Globus pallidus (tissue), 1 donor: Measurements from ENCODE around the gene PRDM16.

Source experiments
- DNase-seq: peaks from one replicate; pipeline ENCODE4 v3.0.0-alpha.2; 2015; ENCODE audit warnings: low spot score

PRDM16 gene

DNA sequence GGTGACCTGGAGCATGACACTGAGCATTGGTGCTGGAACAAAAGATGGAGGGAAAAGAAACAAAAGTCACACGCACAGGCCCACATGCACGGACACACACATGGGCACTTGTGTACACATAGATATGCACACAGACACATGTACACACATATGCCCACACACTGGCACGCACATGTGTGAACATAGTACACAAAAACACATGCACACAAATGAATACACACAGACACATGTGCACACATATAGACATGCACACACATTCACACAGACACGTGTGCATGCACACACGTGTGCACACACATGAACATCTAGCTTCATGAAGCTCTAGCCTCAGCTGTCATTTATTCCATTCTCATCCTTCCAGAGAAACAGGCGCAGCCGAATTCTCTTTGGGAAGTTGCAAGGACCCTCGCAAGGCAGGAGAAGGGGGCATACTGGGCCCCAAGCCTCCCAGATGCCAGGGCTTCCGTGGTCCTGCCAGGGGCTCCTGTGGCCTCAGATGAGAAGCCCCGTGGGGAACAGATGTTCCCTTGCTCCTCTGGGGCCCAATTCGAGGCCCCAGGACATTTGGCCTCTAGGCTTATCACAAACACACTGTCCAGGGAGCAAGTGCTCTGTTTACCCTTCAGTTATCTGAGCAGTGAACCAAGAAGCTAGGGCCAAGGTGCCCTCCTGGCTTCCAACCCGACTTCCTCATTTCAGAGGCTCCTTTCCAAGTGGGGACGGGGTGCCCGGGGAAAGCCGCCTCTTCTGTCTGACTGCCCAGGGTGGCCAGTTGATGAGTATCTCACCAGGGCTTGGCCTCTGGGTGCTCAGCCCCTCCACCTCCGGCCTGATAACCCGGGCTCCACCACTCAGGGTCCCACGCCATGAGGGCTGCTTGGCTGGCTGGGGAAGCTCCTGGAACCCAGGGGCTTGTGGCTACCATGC lies 269.1 kb downstream of the PRDM16 start:
- DNase-seq = no peak

DNA sequence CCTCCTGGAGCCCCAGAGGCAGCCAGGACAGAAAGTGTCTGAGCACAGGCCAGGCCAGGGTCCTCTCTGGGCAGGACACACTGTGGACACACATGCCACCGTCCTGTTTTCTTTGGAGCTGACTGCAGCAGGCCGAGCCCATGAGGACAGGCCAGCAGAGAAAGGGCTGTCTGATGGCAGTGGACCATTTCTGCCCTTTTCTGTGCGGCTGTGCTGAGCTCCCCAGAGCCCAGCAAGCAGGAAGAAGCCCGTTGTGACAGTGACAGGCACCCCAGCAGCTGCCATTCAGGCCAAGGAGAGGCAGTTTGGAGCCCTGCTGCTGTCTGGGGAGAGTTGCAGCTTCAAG lies 269.7 kb downstream of the PRDM16 start:
- no peak for DNase-seq

DNA sequence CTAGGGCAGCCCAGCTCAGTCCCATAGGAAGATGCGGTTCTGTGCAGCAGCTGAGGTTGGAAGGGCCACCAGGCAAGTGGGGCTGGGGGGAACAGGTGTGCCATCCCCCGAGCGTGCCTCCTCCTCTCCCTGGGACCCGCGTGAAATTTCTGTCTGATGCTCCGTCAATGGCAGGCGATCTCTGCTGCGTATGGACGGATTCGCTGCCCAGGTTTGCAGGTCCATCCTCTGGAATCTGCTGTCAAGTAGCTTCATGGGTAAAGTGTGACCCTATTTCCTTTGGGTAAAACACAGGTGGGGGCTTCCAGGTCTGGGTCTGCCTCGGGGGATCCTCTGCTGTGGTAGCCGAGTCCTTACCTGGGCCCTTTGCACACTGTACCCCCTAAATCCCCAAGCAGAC lies 270.9 kb downstream of the PRDM16 start:
- no peak for DNase-seq

DNA sequence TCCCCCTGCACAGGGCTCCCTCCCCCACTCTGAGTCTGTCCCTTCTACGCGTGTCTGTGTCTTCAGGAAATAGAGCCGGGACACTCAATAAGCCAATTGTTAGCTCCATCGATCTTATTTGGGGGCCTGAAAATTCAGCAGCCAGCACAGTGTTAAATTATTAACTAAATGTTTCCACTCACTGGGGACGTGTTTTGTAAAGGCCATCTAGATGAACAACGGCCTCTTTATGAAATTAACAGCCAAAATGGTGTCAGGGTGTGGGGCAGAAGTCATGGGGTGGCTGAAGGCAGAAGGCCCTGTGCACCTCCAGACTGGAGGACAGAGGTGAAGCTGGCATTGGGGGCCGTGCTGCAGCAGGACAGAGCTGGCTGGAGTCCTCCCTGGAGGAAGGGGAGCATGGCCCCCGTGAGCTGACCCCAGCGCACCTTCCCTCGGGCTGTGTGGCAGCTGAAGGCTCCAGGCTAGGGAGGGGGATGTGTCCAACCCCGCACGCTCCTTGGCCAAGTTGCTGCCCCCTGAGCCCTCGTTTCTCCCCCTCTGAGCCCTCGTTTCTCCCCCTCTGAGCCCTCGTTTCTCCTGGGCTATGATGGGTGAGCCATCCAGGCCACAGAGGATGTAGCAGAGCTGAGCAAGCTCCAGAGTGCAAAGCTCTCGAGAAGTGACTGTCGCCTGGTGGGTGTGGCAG lies 271.7 kb downstream of the PRDM16 start:
- DNase-seq = no peak

DNA sequence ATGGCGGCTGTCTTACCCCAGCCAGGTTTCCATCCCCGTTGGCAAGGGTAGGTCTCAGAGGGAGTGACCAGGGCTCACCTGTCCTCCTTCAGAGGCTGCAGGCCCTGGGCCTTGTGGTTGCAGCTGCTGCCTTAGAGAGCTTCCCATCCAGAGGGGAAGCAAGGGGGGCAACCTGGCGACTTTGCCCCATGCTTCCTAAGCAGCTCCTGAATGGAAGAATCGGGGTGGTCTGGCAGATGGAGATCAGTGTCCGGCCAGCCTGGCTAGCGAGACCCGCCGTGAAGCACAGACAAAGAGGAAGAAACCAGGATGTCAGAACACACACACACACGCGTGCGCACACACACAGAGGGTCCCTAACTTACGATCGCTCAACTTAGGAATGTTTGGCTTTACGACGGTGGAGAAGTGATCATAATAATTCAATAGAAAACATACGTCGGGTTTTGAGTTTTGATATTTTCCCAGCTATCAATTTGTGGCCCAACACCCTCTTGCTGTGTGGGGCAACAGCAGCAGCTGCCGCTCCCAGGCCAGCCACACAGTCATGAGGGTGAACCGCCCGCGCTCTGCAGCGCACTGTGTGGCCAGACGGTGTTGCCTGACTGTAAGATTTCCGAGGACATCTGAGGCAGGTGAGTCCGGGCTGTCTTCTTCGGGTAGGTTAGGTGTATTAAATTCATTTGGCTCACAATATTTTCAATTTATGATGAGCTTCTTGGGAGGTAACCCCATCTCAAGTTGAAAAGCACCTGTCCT lies 272.4 kb downstream of the PRDM16 start:
- DNase-seq = no peak

DNA sequence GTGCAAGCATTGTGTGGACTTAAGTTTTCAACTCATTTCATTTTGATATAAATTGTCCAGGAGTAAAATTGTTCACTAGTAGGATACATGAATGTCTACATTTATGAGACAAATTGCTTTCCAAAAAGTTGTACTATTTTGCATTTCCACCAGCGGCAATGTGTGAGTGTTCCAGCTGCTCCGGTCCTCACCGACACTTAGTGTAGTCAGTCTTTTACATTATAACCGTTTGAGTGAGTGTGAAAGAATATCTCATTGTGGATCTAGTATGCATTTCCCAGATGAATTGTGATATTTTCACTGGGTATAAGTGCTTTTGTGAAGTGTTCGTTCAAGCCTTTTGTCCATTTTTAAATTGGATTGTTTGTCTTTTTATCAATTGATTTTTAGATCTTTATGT lies 274.0 kb downstream of the PRDM16 start:
- no peak for DNase-seq

DNA sequence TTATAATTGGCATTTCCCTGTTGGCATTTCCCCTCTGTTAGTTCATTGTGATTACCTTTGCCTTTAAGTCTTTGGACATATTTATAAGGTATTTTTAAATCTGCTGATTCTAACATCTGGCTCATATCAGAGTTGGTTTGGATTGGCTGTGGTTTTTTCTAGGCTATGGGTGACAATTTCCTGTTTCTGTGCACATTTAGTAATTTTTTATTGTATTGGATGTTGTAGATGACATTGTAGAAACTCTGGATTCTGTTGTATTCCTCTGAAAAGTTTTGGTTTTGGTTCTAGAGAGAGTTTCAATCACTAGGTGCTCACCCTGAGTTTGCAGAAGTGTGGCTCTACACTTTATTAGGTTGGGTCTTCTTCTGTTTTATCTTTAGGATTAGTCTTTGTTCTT lies 275.4 kb downstream of the PRDM16 start:
- no peak for DNase-seq

DNA sequence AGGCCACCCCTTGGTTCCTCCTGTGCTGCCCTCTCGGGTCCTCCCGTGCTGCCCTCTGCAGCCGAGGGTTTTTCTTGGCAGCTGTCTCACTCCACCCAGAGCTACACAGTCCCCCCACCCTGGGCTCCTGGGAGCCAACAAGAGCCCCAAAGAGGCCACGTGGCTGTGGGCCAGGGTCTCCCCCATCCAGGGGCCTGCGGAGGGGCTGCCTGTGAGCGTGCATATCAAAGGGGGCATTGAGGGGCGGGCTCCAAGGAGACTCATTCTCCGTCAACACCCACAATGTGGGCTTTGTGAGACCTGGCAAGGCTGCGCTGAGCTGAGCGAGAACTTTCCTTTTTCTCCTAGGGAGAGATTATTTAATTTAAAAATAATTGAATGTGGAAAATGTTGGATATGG lies 276.8 kb downstream of the PRDM16 start:
- peak; percentile 41 for DNase-seq

DNA sequence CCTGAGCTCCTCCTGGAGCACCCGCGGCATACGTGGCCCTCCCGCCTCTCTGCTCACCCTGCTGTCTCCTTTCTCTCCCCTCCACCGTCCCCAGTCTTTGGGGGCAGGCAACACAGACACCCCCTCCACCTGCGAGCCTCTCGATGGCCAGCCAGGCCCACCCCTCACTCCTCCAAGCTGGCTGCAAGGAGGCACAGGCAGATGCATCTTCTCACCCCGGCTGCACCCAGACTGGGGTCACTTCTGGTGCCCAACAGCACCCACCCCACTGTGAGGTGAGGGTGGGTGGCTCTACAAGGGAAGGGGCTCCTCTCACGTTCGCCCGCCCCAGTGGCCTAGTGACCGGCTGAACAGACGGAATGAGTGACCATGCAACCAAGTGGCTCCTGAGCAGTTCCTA lies 277.5 kb downstream of the PRDM16 start:
- no peak for DNase-seq

DNA sequence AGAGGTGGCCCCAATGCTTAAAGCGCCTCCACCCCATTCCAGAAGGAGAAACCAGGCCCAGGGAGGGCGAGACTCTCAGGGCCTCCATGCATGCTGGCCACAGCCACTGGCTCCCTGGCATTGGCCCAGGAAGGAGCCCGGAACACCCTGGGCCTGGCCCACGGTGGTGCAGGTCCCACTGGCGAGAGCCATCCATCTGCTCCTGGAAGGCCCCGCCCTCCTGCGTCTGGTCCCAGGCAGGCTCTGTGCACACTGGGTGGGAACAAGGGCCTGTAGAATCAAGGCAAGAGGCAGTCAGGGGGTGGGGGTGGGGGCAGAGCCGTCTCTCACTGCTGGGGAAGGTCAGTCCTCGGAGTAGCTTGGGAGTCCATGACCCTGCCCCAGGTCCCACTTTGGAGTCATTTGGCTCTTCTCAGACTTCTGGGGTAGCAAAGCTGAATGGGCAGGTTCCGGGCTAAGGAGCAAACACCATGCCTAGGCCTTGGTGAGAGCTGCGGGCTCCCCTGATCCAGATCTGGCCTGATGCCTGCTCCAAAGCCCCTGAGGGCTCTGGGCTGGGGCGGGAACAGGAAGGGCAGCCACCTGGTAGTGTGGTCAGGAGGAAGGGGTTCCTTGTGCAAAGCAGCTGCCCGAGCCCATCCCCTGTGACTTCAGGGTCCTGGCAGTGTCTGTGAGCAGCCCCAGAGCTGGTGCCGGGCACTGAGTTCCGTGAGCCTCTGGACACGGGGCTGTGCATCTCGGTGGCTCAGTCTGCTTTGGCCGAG lies 278.4 kb downstream of the PRDM16 start:
- DNase-seq = no peak

DNA sequence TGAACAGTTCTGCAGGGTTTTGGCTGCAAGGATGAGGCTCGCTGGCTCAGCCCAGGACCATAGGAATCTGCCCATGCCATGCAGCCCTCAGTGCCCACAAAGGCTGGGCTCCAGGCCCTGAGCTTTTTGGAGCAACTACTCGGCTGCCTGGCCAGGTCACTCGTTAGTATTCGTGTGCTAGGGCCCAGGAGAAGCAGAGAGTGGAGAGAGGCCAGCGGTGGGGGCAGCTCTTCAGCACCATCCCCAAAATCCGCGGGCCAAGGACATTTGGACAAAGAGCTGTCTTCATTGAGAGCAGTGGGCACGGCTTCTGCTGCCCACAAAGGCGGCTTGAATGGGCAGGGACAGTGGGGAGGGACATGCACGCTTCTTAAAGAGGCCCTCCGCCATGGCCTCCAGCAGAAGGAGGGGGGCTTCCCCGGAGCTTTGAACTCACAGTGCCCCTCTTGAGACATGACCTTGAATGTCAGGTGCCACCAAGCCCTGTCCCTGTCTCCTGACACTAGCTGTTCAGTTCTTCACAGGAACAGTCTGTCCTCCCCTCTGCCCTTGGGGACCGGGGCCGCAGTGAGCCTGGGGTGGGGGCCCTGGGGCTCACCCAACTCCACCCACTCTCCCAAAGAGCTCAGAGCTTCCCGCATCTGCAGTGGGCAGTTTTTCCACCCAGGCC lies 279.3 kb downstream of the PRDM16 start:
- peak; percentile 83 for DNase-seq

DNA sequence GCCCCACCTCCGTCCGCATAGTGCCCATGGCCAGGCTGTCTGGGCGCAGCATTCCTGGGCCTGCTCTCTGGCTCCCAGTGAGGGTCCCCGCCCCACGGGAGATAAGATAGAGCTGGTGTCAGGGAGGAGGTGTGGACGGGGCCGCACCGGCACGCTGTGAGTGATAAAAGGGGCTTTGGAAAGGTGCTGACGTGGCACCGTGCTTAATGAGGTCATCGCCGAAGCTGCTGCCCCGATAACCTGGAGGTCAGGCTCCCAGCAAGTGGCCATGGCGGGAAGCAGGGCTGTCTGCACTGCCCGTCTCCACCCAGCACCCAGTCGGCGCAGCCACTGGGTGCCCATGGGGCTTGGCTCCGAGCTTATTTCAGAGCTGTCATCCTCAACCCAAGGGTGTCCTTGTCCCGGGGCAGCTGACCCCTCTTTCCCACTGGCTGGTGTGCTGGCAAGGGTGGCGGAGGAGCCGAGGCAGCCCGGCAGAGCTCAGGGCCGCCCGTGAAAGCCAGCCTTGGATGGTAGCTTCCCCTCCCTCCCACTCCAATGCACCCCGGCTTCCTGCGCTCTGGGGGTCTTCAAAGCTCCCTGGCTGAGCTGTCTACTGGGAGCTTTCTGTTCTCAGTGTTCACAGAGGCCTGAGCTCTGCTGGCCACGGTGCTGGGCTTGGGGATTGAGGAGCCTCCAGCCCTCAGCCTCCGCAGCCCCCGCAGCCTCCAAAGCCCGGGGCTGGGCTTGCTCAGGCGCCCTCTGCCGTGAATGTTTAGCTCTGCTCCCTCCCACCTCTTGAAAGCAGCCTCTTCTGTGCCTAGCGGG lies 280.4 kb downstream of the PRDM16 start:
- no peak for DNase-seq

DNA sequence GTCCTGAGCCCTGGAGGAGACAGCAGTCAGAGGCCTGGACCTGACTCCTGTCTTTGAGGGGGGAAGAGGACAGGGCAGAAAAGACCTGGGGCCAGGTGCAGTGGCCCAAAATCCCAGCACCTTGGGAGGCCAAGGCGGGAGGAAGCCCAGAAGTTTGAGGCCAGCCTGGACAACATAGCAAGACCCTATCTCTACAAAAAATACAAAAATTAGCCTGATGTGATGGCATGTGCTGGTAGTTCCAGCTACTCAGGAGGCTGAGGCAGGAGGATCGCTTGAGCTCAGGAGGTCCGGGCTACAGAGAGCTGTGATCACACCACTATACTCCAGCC lies 280.9 kb downstream of the PRDM16 start:
- no peak for DNase-seq

DNA sequence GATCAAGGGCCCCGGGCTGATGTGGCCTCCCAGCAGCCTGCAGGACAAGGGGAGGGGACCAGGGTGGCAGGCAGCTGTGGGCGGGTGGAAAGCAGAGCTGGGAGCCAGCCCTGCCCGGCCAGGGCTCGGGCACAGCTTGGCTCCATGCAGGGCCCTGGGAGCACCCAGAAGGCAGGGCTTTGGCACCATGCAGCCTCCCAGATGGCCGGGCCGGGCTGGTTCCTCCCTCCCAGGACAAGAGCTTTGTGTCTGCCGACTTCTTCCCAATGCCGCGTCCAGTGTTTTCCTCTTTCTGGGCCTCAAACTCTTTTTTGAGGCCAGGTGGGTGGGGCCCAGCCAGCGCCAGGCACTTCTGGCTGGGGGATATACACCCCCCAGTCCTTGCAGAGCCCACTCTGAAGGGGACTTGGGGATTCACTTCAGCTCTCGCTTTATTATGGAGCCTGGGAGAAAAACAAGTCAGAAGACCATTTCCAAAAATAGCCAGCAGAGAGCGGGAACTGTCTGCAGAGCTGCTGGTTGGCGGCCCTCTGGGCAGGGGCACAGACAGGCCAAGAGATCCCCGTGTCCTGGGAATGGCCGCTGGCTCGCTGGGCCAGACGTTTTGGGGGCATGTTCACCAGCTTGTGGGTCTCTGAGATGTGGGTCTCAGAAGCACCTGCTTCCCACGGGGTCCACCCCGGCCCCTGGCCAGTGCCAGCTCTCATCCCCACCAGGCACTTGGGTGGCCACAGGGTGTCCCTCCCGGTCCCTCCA lies 281.7 kb downstream of the PRDM16 start:
- peak; percentile 90 for DNase-seq

DNA sequence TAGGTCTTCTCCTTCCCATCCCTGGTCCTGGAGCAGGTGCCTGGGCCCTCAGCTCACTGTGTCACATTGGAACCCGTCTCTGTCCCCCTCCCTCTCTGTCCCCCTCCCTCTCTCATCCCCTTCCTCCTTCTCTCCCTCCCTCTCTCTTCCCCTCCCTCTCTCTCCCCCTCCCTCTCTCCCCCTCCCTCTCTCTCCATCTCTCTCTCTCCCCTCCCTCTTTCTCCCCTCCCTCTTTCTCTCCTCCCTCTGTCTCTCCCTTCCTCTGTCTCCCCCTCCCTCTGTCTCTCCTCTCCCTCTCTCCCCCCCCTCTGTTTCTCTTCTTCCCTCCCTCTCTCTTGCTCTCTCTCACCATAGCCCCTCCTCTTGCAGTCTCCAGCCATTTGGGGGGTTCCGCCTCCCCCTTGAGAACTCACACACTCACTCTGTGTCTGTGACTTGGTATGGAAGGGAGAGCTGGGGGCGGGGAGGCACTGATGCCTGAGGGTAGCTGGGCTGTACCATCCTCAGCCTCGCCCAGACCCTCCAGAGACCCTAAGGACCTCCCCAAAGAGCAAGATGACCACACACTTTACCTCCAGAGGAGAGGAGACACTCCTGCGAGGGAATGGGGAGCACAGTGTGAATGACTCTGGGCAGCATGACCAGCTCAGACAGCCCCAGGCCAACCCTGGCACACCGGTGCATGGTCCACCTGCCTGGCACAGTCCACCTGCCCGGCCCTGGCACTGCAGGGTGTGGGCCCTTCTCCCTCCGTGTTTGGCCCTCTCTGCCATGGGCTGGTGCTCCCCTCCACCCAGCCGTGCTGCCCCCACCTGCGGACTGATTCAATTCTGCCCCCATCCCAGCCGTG lies 282.7 kb downstream of the PRDM16 start:
- no peak for DNase-seq

DNA sequence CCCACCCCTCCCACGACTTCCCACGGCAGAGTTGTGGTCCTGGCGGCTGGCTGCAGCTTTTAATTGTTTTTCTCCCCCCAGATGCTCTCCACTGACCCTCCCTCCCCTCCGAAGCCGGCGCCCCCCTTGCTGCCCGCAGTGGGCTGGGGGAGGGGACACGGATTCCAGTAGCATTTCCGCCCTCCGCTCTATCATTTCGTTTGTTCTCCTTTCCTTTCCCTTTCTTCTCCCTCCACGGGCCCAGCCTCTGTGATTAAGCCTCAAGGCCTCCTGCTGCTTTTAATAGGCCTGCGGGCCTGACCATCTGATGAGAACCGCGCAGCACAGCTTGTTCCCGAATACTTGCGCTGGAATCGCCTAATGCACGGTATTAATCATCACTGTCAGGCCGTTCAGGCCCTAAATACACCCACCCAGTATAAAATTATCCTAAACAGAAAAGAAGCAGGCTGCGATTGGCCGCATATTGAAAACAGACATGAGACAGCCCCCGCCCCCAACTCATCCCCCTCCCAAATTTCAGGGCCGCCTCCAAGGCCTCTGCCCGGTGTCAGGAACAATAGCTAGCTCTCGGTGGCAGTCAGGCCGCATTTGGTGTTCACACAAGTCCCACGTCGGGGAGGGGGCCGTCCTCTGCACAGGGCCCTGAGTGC lies 283.4 kb downstream of the PRDM16 start:
- DNase-seq = no peak

DNA sequence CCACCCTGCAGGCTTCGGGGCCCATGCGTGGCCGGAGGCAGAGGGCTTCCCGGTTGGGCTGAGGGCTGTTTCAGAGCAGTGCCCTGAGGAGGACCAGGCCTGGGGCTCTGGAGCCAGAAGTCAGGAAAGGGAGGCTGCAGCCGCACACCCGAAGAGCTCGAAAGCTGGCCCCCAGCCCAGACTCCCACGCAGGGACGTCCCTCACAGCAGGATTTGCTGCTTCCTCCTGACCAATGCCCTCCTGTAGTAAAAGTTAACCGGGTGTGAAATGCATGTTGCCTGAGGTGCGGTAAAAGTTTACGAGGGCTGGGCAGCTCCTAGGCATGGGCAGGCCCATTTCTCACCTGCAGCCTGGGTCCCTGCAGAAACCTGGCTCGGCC lies 283.9 kb downstream of the PRDM16 start:
- DNase-seq = no peak

DNA sequence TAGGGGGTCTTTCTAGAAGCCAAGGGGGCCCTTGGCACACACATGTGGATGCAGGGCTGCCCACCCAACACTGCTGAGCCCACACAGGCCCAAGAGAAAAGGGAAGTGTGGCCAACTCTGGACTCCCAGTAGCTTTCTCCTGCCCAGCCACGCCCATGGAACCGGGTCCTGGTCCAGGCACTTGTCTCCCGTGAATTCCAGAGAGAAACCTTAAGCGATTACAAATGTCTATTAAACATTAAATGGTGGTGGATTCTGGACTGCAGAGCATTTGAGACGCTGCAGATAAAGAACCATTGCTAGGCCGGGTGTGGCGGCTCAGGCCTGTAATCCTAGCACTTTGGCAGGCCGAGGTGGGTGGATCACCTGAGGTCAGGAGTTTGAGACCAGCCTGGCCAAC lies 284.9 kb downstream of the PRDM16 start:
- DNase-seq = no peak

DNA sequence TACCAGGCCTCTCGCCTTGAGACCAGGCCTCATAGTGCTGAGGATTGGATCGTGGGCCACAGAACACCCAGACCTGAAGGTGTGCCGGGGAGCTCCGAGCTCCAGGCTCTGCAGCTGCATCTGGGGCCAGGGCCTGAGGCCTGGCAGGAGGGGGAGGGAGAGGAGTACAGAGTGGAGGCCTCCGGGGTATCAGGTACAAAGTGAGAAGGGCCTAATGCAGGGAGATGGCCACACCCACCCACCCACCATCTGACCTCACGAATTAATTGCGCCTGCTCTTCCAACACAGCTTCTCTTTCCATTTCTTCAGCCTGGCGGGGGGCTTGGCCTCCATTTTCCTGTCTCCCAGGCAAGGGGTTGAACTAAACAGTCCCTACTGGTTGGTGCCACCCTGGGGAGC lies 286.1 kb downstream of the PRDM16 start:
- DNase-seq = no peak
